Measurements from ENCODE around the gene PIGS. TPM values are rescaled to one million over a fixed set of nuclear protein-coding genes. Genes with fewer than 3 reads are reported as not detected.
A peak's percentile ranks its signal among the peaks of the same experiment; 100 is the strongest.

The PIGS gene
- total RNA-seq, 1 donor from 2014 or later: 71.5 TPM

- FAIRE-seq (no peak), DNase-seq (ENCODE audit: low read depth) (no peak)
- Mint-ChIP-seq H3K36me3 (ENCODE audit: low read depth, unreplicated experiment) (peaks cover 11% of the 10 kb centered on the region), H3K27ac (ENCODE audit: unreplicated experiment) (peak overlapping the region; percentile 76), H3K4me3 (ENCODE audit: unreplicated experiment) (peak overlapping the region; percentile 93), H3K9me3 (ENCODE audit: unreplicated experiment) (no peaks in the 10 kb centered on the region), H3K4me1 (ENCODE audit: low read depth, unreplicated experiment) (peaks cover 11% of the 10 kb centered on the region), H3K27me3 (ENCODE audit: low read depth, unreplicated experiment) (peaks cover 7% of the 10 kb centered on the region)
- H3K4me2 ChIP-seq (ENCODE audit: low read length): peak overlapping the region; percentile 96
- peaks cover 14% of the 10 kb centered on the region for H3K4me1 ChIP-seq (ENCODE audit: insufficient read depth, low read length)
- H3K36me3 ChIP-seq (ENCODE audit: insufficient read depth, low read length): no peaks in the 10 kb centered on the region
- peak overlapping the region; percentile 85 for H3K9ac ChIP-seq (ENCODE audit: low read length)
- H3K9me3 ChIP-seq (ENCODE audit: insufficient read depth, low read depth, low read length): no peaks in the 10 kb centered on the region
- H3K4me3 ChIP-seq (ENCODE audit: insufficient read depth, low read depth, low read length): peak overlapping the region; percentile 73
- peaks cover 41% of the 10 kb centered on the region for H3K79me2 ChIP-seq (ENCODE audit: insufficient read depth, low read length)
- H3K27ac ChIP-seq (ENCODE audit: low read depth, low read length): peak overlapping the region; percentile 38
- H4K20me1 ChIP-seq (ENCODE audit: insufficient read depth, low read length): peaks cover 13% of the 10 kb centered on the region
- peak overlapping the region; percentile 86 for H2AFZ ChIP-seq (ENCODE audit: low read depth, low read length)
- TF ChIP-seq EZH2 (IDR thresholded peaks at IDR 0.05; ENCODE audit: insufficient read depth, low read length) (no peak), CTCF (IDR thresholded peaks at IDR 0.05; ENCODE audit: insufficient read depth, low read depth, low read length) (no peak)
- no peaks in the 10 kb centered on the region for H3K27me3 ChIP-seq (ENCODE audit: insufficient read depth, low read length)
Observed at GRCh38 chr17:28570716-28571360, 486 bp downstream of the PIGS start.

- Histone ChIP-seq H2AFZ (ENCODE audit: low read depth, low read length) (no peak overlapping the region), H3K9me3 (ENCODE audit: insufficient read depth, low read depth, low read length) (no peaks in the 10 kb centered on the region), H3K27ac (ENCODE audit: low read depth, low read length) (no peak overlapping the region), H3K9ac (ENCODE audit: low read length) (no peak overlapping the region), H3K4me1 (ENCODE audit: insufficient read depth, low read length) (peaks cover 14% of the 10 kb centered on the region), H3K4me2 (ENCODE audit: low read length) (peak overlapping the region; percentile 96), H4K20me1 (ENCODE audit: insufficient read depth, low read length) (peaks cover 11% of the 10 kb centered on the region), H3K36me3 (ENCODE audit: insufficient read depth, low read length) (no peaks in the 10 kb centered on the region), H3K4me3 (ENCODE audit: insufficient read depth, low read depth, low read length) (no peak overlapping the region), H3K79me2 (ENCODE audit: insufficient read depth, low read length) (peaks cover 46% of the 10 kb centered on the region), H3K27me3 (ENCODE audit: insufficient read depth, low read length) (no peaks in the 10 kb centered on the region)
- DNase-seq (ENCODE audit: low read depth): no peak
- peaks cover 9% of the 10 kb centered on the region for H3K36me3 Mint-ChIP-seq (ENCODE audit: low read depth, unreplicated experiment)
- TF ChIP-seq EZH2 (IDR thresholded peaks at IDR 0.05; ENCODE audit: insufficient read depth, low read length) (no peak), CTCF (IDR thresholded peaks at IDR 0.05; ENCODE audit: insufficient read depth, low read depth, low read length) (no peak)
- peaks cover 11% of the 10 kb centered on the region for H3K4me1 Mint-ChIP-seq (ENCODE audit: low read depth, unreplicated experiment)
- H3K27me3 Mint-ChIP-seq (ENCODE audit: low read depth, unreplicated experiment): peaks cover 7% of the 10 kb centered on the region
- no peaks in the 10 kb centered on the region for H3K9me3 Mint-ChIP-seq (ENCODE audit: unreplicated experiment)
- no peak for FAIRE-seq
- no peak overlapping the region for H3K27ac Mint-ChIP-seq (ENCODE audit: unreplicated experiment)
- H3K4me3 Mint-ChIP-seq (ENCODE audit: unreplicated experiment): peak overlapping the region; percentile 93
Observed at GRCh38 chr17:28569446-28569845, 1.9 kb downstream of the PIGS start.

GRCh38 chr17:28567604-28568003, 3.7 kb downstream of the PIGS start:
- FAIRE-seq (no peak), DNase-seq (ENCODE audit: low read depth) (no peak)
- peaks cover 1% of the 10 kb centered on the region for H3K27me3 Mint-ChIP-seq (ENCODE audit: low read depth, unreplicated experiment)
- peaks cover 17% of the 10 kb centered on the region for H3K4me1 Mint-ChIP-seq (ENCODE audit: low read depth, unreplicated experiment)
- H3K27ac Mint-ChIP-seq (ENCODE audit: unreplicated experiment): no peak overlapping the region
- H3K4me2 ChIP-seq (ENCODE audit: low read length): no peak overlapping the region
- H3K4me3 Mint-ChIP-seq (ENCODE audit: unreplicated experiment): no peak overlapping the region
- peaks cover 55% of the 10 kb centered on the region for H3K79me2 ChIP-seq (ENCODE audit: insufficient read depth, low read length)
- H3K4me1 ChIP-seq (ENCODE audit: insufficient read depth, low read length): peaks cover 20% of the 10 kb centered on the region
- no peaks in the 10 kb centered on the region for H3K9me3 Mint-ChIP-seq (ENCODE audit: unreplicated experiment)
- H3K4me3 ChIP-seq (ENCODE audit: insufficient read depth, low read depth, low read length): no peak overlapping the region
- no peaks in the 10 kb centered on the region for H3K27me3 ChIP-seq (ENCODE audit: insufficient read depth, low read length)
- peaks cover 11% of the 10 kb centered on the region for H4K20me1 ChIP-seq (ENCODE audit: insufficient read depth, low read length)
- H3K9me3 ChIP-seq (ENCODE audit: insufficient read depth, low read depth, low read length): no peaks in the 10 kb centered on the region
- no peak for TF ChIP-seq CTCF (IDR thresholded peaks at IDR 0.05; ENCODE audit: insufficient read depth, low read depth, low read length)
- no peak for TF ChIP-seq EZH2 (IDR thresholded peaks at IDR 0.05; ENCODE audit: insufficient read depth, low read length)
- peaks cover 3% of the 10 kb centered on the region for H3K36me3 ChIP-seq (ENCODE audit: insufficient read depth, low read length)
- H2AFZ ChIP-seq (ENCODE audit: low read depth, low read length): no peak overlapping the region
- H3K27ac ChIP-seq (ENCODE audit: low read depth, low read length): no peak overlapping the region
- no peak overlapping the region for H3K9ac ChIP-seq (ENCODE audit: low read length)
- peaks cover 11% of the 10 kb centered on the region for H3K36me3 Mint-ChIP-seq (ENCODE audit: low read depth, unreplicated experiment)
